K562 (cell line): ENCODE measurements around the gene ATXN10. TPM values are rescaled to one million over a fixed set of nuclear protein-coding genes. Genes with fewer than 3 reads are reported as not detected.

Source experiments
- ATAC-seq: fragments of 200-7000 bp; cut with Tn5 transposase; 3 replicates; pipeline ENCODE4 v1.9.1; 2020; ENCODE audit warnings: moderate library complexity
- BruUV-seq: library from RNA; stranded (reverse); fragments of 400-500 nt; replicated peaks from 2 replicates; lab custom pipeline; 2021; lab: Mats Ljungman, UMichigan
- CTCF ChIA-PET: fragments of 300-600 bp; formaldehyde crosslinking; extraction: SDS; loops from one replicate; lab custom pipeline; 2021; ENCODE audit warnings: low intra/inter-chr PET ratio; lab: Yijun Ruan, JAX
- POLR2A ChIA-PET: fragments of 300-600, 350-650 bp; sonication (Branson Sonifier 250); formaldehyde crosslinking; extraction: SDS; loops from one replicate; lab custom pipeline; 2021; ENCODE audit warnings: antibody characterized with exemption, inconsistent platforms; lab: Yijun Ruan, JAX
- DNase-seq, 4 experiments: peaks; one replicate each; pipeline versions ENCODE4 v3.0.0 to v3.0.0-alpha.2; 2011 to 2018; ENCODE audit warnings: low spot score in 3 of 4, mixed read lengths in 3 of 4; ENCODE audit errors: extremely low read depth in 1 of 4
- FAIRE-seq: peaks from 2 replicates; lab custom pipeline; 2011; peaks lifted over from hg19 to GRCh38; lab: Jason Lieb, UNC
- H2AFZ ChIP-seq: 2 replicates; pipeline ENCODE4 v1.6.0; 2011; ENCODE audit warnings: low read depth, low read length, control low read depth, inconsistent platforms
- H3K27ac ChIP-seq: fragments of 200-600 bp; 3 replicates; pipeline ENCODE4 v1.8.0; 2011; ENCODE audit warnings: low read depth, mild to moderate bottlenecking, control low read depth, inconsistent platforms, low read length, moderate library complexity, mixed read lengths; ENCODE audit errors: extremely low read depth
- H3K27me3 ChIP-seq, 2 experiments: fragments of 300-600 bp in 1 of 2; 2 replicates in 1 of 2; 3 replicates in 1 of 2; pipeline versions ENCODE4 v1.6.0 to v1.8.0; 2011; ENCODE audit warnings: inconsistent platforms in 2 of 2, low read length in 2 of 2, mild to moderate bottlenecking in 1 of 2, mixed read lengths in 1 of 2, moderate library complexity in 1 of 2; ENCODE audit not compliant: control insufficient read depth in 2 of 2, insufficient read depth in 2 of 2
- H3K36me3 ChIP-seq: fragments of 300-600 bp; 3 replicates; pipeline ENCODE4 v1.8.0; 2011; ENCODE audit warnings: mild to moderate bottlenecking, low read length, inconsistent platforms; ENCODE audit not compliant: control insufficient read depth, insufficient read depth
- H3K4me1 ChIP-seq, 2 experiments: fragments of 200-600 bp in 1 of 2; replicated peaks in 1 of 2; 2 replicates in 1 of 2; 3 replicates in 1 of 2; pipeline versions ENCODE4 v1.5.1 to v1.8.0; 2011; ENCODE audit warnings: inconsistent platforms in 2 of 2, low read length in 2 of 2, mild to moderate bottlenecking in 1 of 2, mixed read lengths in 1 of 2, moderate library complexity in 1 of 2; ENCODE audit not compliant: control insufficient read depth in 2 of 2, insufficient read depth in 2 of 2
- H3K4me2 ChIP-seq: 2 replicates; pipeline ENCODE4 v1.6.1; 2011; ENCODE audit warnings: low read length, control low read depth, inconsistent platforms, mixed read lengths; ENCODE audit not compliant: insufficient read depth
- H3K4me3 ChIP-seq: fragments of 200-600 bp; sonication (generic), shearing (Covaris generic); 2 replicates; pipeline ENCODE4 v1.5.1; 2016; ENCODE audit warnings: control low read depth, inconsistent platforms
- H3K79me2 ChIP-seq: fragments of 200-600 bp; 3 replicates; pipeline ENCODE4 v1.8.0; 2011; ENCODE audit warnings: low read length, inconsistent platforms; ENCODE audit not compliant: control insufficient read depth, insufficient read depth
- H3K9ac ChIP-seq, 2 experiments: 2 replicates each; pipeline versions ENCODE4 v1.6.0 to v1.6.1; 2011; ENCODE audit warnings: low read depth in 2 of 2, low read length in 2 of 2, control low read depth in 1 of 2, inconsistent platforms in 1 of 2, mild to moderate bottlenecking in 1 of 2, mixed read lengths in 1 of 2; ENCODE audit not compliant: insufficient read depth in 1 of 2
- H3K9me1 ChIP-seq: one replicate; pipeline ENCODE4 v1.6.0; 2011; ENCODE audit warnings: inconsistent platforms, mild to moderate bottlenecking, low read length, moderate library complexity; ENCODE audit not compliant: control insufficient read depth, insufficient read depth
- H3K9me3 ChIP-seq: replicated peaks from 2 replicates; pipeline ENCODE4 v1.5.1; 2011; ENCODE audit warnings: low read depth, low read length, inconsistent platforms; ENCODE audit not compliant: control insufficient read depth, insufficient read depth
- H4K20me1 ChIP-seq: replicated peaks from 2 replicates; pipeline ENCODE4 v1.6.1; 2011; ENCODE audit warnings: low read length, inconsistent platforms, mixed read lengths; ENCODE audit not compliant: control insufficient read depth, insufficient read depth
- E2F8 ChIP-seq: fragments of 450-650 bp; IDR thresholded peaks from 2 replicates; pipeline ENCODE4 v1.7.1; 2018; ENCODE audit warnings: mild to moderate bottlenecking, low read depth; ENCODE audit not compliant: partially characterized antibody
- ELF2 ChIP-seq: fragments of 250-450 bp; sonication (Bioruptor Pico); IDR thresholded peaks from 2 replicates; pipeline ENCODE4 v1.5.0; 2021; ENCODE audit warnings: mild to moderate bottlenecking
- SREBF2 ChIP-seq: sonication (generic); formaldehyde crosslinking; IDR thresholded peaks from 2 replicates; pipeline ENCODE4 v1.4.0; 2020; ENCODE audit warnings: mild to moderate bottlenecking, missing genetic modification reagents
- ZKSCAN3 ChIP-seq: fragments of 250-450 bp; sonication (Bioruptor Pico); IDR thresholded peaks from 2 replicates; pipeline ENCODE4 v1.4.0; 2020
- WGBS: fragments of 100-300 bp; shearing (Covaris generic); methylation state at CpG from one replicate; pipeline ENCODE4 v1.1.6; 2016; ENCODE audit warnings: low coverage, mixed read lengths; ENCODE audit not compliant: insufficient coverage; ENCODE audit errors: missing lambda C conversion rate; 5-methylcytosine and 5-hydroxymethylcytosine counted together
- in situ Hi-C: fragments of 300-500 bp; cut with MboI; formaldehyde crosslinking; loops from 4 replicates; pipeline ENCODE4 v1.15.0; 2018; ENCODE audit warnings: inconsistent platforms, mixed read lengths
- intact Hi-C: fragments of 100-400 bp; cut with micrococcal nuclease; formaldehyde crosslinking; loops from 2 replicates; pipeline ENCODE4 v1.14.2; 2022
- polyA plus RNA-seq, 8 experiments: library from polyadenylated mRNA; depleted of rRNA in 4 of 8; stranded (reverse) in 5 of 8; unstranded in 3 of 8; fragments of >200 nt; fragmentation: Nextera tagmentation in 2 of 8; fragmentation: Illumina TruSeq in 1 of 8; extraction: Ambion mirVana in 2 of 8; extraction: Trizol in 1 of 8; gene quantifications; 2 replicates each; pipeline versions ENCODE4 v1.2.1 to v1.2.3, GENCODE V29; 2011 to 2014; ENCODE audit warnings: inconsistent platforms in 1 of 8, missing spikeins in 1 of 8
- total RNA-seq, 7 experiments: library from RNA; depleted of rRNA in 6 of 7; stranded (reverse); fragments of >200 nt in 6 of 7; fragmentation: Illumina TruSeq in 2 of 7; extraction: Trizol in 2 of 7; gene quantifications; 2 replicates each; pipeline versions ENCODE4 v1.2.1 to v1.2.3, GENCODE V29; 2011 to 2021; ENCODE audit warnings: low replicate concordance in 1 of 7

Gene ATXN10
- total and polyA plus RNA-seq, 9 of the 15 experiments (the other 6 are each of a cell fraction or from before 2014, with no cell fraction given), result 11.5 to 190 (median 33.6) TPM

DNA sequence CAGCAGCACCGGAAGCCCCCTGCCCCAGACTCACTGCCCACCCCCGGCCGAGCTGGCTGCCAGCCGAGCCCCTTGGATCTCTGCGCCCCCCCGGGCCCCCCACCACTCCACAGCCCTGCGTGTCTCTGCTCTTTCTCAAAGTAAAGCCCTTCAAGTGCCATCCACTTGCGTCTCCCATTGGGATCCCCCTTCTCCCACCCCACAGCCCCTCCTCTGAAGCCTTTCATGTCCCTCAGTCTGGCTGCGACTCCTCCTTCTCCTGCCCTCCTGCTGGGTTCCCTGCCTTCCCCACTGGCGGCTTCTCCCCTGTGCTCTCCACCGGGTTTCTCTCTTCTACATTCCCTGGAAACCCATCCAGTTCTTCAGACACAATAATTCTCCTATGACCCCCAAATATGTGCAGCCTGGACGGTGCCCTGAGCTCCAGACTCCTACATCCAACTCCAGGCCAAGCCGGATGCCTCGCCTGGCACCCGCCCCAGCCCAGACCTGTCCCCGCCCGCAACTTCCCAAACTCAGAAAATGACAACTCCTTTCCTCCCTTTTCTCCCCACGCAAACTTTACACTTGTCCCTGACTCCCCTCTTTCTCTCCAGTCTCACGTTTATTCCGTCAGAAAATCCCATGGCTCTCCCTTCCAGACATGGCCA is 196.4 kb downstream of the ATXN10 start (continued):
- TF ChIP-seq E2F8 (no peak), SREBF2 (CRISPR knock-in tag) (no peak), ZKSCAN3 (CRISPR knock-in tag) (no peak)

DNA sequence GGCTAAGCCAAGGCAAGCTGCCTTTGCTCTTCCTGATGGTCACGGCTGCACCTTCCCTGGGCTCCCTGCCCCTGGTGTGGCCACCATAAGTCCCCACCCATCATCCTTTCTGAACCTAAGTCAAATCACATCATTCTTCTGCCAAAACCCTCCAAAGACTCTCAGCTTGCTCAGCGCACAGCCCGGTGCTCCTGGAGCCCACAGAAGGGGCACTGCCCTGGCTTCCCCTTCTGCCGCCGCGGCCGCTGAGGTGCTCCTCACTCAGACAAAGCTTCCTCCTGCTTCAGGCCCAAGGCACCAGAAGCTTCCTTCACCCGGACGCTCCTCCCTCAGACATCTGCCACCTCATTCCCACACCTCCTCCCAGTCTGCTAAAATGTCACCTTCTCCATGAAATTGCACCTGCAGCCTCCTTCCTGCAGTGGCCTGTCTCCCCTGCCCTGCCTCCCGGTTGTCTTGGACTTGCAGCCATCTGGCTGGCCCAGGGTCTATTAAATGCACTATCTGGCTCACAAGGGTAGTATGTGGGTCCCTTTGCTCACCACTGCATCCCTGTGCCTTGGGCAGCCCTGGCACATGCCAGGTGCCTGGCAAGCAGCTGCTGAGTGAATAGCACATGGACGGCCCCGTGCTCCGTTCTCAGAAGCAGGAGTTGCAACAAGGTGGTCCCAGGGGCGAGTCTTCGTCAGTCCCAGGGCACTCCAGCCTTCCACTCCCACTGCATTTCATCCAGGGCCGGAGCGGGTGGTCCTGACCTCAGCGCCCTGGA is 197.1 kb downstream of the ATXN10 start:
- H3K4me3 ChIP-seq, result no peak overlapping the region
- no peak for TF ChIP-seq ELF2 (CRISPR knock-in tag)
- no peaks in the 10 kb centered on the region for H3K9me1 ChIP-seq
- peaks cover 3% of the 10 kb centered on the region; the same call in 1 of the 2 replicates for H4K20me1 ChIP-seq
- H3K27me3 ChIP-seq, result peaks cover 0 to 39% of the 10 kb centered on the region in 2 experiments; a peak in 4 of 5 replicates
- no peak overlapping the region for H3K4me2 ChIP-seq
- WGBS, result 8% methylated on average over 17 of the region's 18 CpGs
- ChIA-PET CTCF (no interaction called here), POLR2A (interaction anchor here (0.6 kb wide), 1 partner anchor 73 kb away, joined by 3 read pairs; no protein-coding TSS in a partner anchor)
- H2AFZ ChIP-seq, result no peak overlapping the region
- intact Hi-C loops (no loop called here), in situ Hi-C loops (no loop called here)
- peaks cover 0 to 8% of the 10 kb centered on the region in 2 experiments; a peak in 2 of 5 replicates for H3K4me1 ChIP-seq
- no peaks in the 10 kb centered on the region for H3K9me3 ChIP-seq
- DNase-seq, result no peak
- H3K79me2 ChIP-seq, result no peaks in the 10 kb centered on the region
- no peak overlapping the region for H3K9ac ChIP-seq
- ATAC-seq, result no peak
- FAIRE-seq, result no peak
- H3K36me3 ChIP-seq, result no peaks in the 10 kb centered on the region
- BruUV-seq, result no TSS peak
- H3K27ac ChIP-seq, result no peak overlapping the region
